Ovary (tissue), 9 donors: ENCODE measurements around the gene RNF126. TPM values are rescaled to one million over a fixed set of nuclear protein-coding genes. Genes with fewer than 3 reads are reported as not detected.
"Not testable (repeated sequence)": the region's sequence is repeated elsewhere in the genome, so short reads cannot be mapped to it uniquely, and the experiment has no call there.

Experiments used
- DNase-seq, 5 donors: peaks; one replicate each; pipeline ENCODE4 v3.0.0-alpha.2; 2019 to 2020
- H3K27ac ChIP-seq, 2 donors: fragments of 200-600 bp; one replicate each; pipeline versions ENCODE4 v1.5.1 to v1.8.0; 2019 to 2022
- H3K27me3 ChIP-seq: fragments of 200-600 bp; one replicate; pipeline ENCODE4 v1.8.0; 2022
- H3K36me3 ChIP-seq: fragments of 200-600 bp; sonication (generic); one replicate; pipeline ENCODE4 v1.5.1; 2019
- H3K4me1 ChIP-seq: one replicate; pipeline ENCODE4 v1.8.1; 2013; ENCODE audit warnings: mild to moderate bottlenecking, moderate library complexity; ENCODE audit not compliant: insufficient read depth
- H3K4me3 ChIP-seq: fragments of 200-600 bp; sonication (generic); one replicate; pipeline ENCODE4 v1.5.1; 2017
- H3K9me3 ChIP-seq, 2 donors: fragments of 200-600 bp in 1 of 2; sonication (generic) in 1 of 2; one replicate each; pipeline versions ENCODE4 v1.5.1 to v1.8.1; 2013 to 2019; ENCODE audit warnings: mild to moderate bottlenecking in 1 of 2, moderate library complexity in 1 of 2
- EP300 ChIP-seq: sonication (generic); formaldehyde crosslinking; IDR thresholded peaks from one replicate; pipeline ENCODE4 v1.6.1; 2017; ENCODE audit warnings: antibody characterized with exemption
- POLR2A ChIP-seq: fragments of 450-650 bp; IDR thresholded peaks from one replicate; pipeline ENCODE4 v1.6.1; 2017; ENCODE audit warnings: antibody characterized with exemption, mild to moderate bottlenecking, moderate library complexity
- WGBS, 3 donors: extraction: QIAGEN DNeasy Blood & Tissue Kit in 1 of 3; methylation state at CpG; one replicate each; pipeline versions ENCODE4 v1.1.5 to v1.1.7; 2013 to 2017; 5-methylcytosine and 5-hydroxymethylcytosine counted together
- intact Hi-C, 4 donors: fragments of 100-400 bp; cut with DNase I; formaldehyde crosslinking; loops; one replicate each; pipeline versions ENCODE4 v1.11.0 to v1.15.1; 2022 to 2023
- polyA plus RNA-seq, 2 donors: library from polyadenylated mRNA; stranded (reverse); fragments of 200-250 nt in 1 of 2; fragments of 350-450 nt in 1 of 2; fragmentation: Illumina TruSeq in 1 of 2; extraction: RNeasy Lipid Tissue Mini Kit (QIAGEN cat#74804) in 1 of 2; gene quantifications; one replicate each; pipeline ENCODE4 v1.2.3, GENCODE V29; 2013 to 2014
- total RNA-seq, 7 donors: library from RNA; depleted of rRNA in 2 of 7; stranded (reverse); fragments of >200 nt in 2 of 7; fragmentation: NEBNext Ultra II Directional in 3 of 7; extraction: Animal tissue kit (Norgen Biotek cat#: 25700) in 3 of 7; gene quantifications; one replicate each; pipeline versions ENCODE4 v1.1.0 to v1.2.4, GENCODE V29; 2016 to 2023
- TF ChIP-seq, protein P1 (sequence below), 3 donors: fragments of 450-650 bp in 2 of 3; fragments of 200-600 bp in 1 of 3; IDR thresholded peaks; one replicate each; pipeline versions ENCODE4 v1.5.1 to v1.8.0; 2016 to 2022; ENCODE audit warnings: antibody characterized with exemption in 3 of 3, mild to moderate bottlenecking in 1 of 3
- donor health status: DM: no; HTN: no; CAD: no; lungs with moderate emphysema.
- donor health status: DM: no; HTN: no; CAD: no.
- donor health status: Bipolar disorder and iron deficiency.
- donor health status: DM: yes; HTN: yes; CAD: no.
- donor health status: DM: no; HTN: no; CAD: no.
- donor health status: DM: yes; HTN: yes; CAD: no.

The RNF126 gene
- total and polyA plus RNA-seq, 9 donors: 1.5 to 52.2 (median 32.2) TPM

- H3K4me3 ChIP-seq: no peak overlapping the region
- H3K36me3 ChIP-seq: no peaks in the 10 kb centered on the region
- H3K27me3 ChIP-seq: no peaks in the 10 kb centered on the region
- H3K4me1 ChIP-seq: no peaks in the 10 kb centered on the region
- DNase-seq: no peak
- H3K27ac ChIP-seq: no peak overlapping the region
- WGBS, 3 donors: 22 to 37% (median 25%) methylated on average over 4 of the region's 4 CpGs
- TF ChIP-seq POLR2A (no peak), EP300 (no peak)
- TF ChIP-seq, protein P1, sequence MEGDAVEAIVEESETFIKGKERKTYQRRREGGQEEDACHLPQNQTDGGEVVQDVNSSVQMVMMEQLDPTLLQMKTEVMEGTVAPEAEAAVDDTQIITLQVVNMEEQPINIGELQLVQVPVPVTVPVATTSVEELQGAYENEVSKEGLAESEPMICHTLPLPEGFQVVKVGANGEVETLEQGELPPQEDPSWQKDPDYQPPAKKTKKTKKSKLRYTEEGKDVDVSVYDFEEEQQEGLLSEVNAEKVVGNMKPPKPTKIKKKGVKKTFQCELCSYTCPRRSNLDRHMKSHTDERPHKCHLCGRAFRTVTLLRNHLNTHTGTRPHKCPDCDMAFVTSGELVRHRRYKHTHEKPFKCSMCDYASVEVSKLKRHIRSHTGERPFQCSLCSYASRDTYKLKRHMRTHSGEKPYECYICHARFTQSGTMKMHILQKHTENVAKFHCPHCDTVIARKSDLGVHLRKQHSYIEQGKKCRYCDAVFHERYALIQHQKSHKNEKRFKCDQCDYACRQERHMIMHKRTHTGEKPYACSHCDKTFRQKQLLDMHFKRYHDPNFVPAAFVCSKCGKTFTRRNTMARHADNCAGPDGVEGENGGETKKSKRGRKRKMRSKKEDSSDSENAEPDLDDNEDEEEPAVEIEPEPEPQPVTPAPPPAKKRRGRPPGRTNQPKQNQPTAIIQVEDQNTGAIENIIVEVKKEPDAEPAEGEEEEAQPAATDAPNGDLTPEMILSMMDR (IDR thresholded peaks at IDR 0.05): no peak
- intact Hi-C loops: no loop called here
- H3K9me3 ChIP-seq: no peaks in the 10 kb centered on the region
Measured at GRCh38 chr19:703329-703650, 40.3 kb upstream of the RNF126 start.

GRCh38 chr19:702847-703246 is 39.8 kb upstream of the RNF126 start:
- H3K27ac ChIP-seq, H3K36me3 ChIP-seq, H3K4me3 ChIP-seq, H3K9me3 ChIP-seq, DNase-seq, intact Hi-C loops, H3K4me1 ChIP-seq, H3K27me3 ChIP-seq: not testable (repeated sequence)
- 61 to 73% (median 67%) methylated on average over 6 of the region's 6 CpGs for WGBS, 3 donors

DNA sequence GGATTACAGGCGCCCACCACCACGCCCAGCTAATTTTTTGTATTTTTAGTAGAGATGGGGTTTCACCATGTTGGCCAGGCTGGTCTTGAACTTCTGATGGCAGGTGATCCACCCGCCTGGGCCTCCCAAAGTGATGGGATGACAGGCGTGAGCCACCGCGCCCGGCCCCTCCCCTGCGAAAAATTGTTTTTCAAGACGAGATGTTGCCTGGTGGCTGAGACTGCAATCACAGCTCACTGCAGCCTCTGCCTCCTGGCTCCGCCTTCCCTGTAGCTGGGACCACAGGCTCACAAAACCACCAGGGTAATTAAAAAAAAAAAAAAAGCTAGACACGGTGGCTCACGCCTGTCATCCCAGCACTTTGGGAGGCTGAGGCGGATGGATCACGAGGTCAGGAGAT is 36.9 kb upstream of the RNF126 start:
- DNase-seq: peak in 1 of 5 donors; percentile 36
- H3K9me3 ChIP-seq, H3K36me3 ChIP-seq, H3K27ac ChIP-seq, intact Hi-C loops, H3K4me1 ChIP-seq, H3K27me3 ChIP-seq, H3K4me3 ChIP-seq: not testable (repeated sequence)
- 74 to 83% (median 77%) methylated on average over 14 of the region's 14 CpGs for WGBS, 3 donors

DNA sequence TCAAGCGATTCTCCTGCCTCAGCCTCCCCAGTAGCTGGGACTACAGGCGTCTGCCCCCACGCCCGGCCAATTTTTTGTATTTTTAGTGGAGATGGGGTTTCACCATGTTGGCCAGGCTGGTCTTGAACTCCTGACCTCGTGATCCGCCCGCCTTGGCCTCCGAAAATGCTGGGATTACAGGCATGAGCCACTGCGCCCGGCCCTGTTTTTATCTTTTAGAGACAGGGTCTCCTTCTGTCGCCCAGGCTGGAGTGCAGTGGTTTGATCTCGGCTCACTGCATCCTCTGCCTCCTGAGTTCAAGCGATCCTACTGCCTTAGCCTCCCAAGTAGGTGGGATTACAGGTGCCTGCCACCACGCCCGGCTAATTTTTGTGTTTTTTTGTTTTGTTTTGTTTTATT is 35.5 kb upstream of the RNF126 start:
- intact Hi-C loops, H3K27me3 ChIP-seq, H3K4me3 ChIP-seq, H3K36me3 ChIP-seq, DNase-seq, H3K9me3 ChIP-seq, H3K4me1 ChIP-seq, H3K27ac ChIP-seq: not testable (repeated sequence)
- WGBS, 3 donors: 91 to 95% (median 91%) methylated on average over 15 of the region's 15 CpGs

DNA sequence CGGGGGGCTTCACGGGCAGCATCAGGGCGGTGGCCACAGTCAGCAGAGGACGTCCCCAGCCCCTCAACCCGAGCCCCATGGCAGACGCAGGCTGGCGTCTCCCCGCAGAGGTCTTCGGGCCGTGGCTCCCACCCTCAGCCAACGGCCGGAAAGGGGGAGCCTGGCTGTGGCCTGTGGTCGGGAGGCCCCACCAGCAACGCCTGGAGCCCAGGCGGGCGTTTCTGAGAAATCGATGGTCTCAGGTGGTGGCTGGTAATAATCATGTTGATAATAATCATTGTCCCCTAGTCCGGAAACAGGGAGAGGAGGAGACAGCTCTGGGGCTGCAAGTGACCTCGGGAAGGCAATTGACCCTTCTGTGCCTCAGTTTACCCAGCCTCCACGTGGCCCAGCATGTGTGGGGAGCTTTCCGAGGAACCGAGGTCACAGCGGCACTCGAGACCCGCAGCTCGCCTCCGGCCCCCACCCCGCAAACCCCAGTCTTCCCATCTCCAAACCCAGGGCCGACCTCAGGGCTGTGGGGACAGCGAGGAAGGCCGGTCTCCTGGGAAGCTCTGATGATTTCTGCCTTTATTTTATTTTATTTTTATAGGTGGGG is 32.4 kb upstream of the RNF126 start, which contains the start of gene PRSS57:
Gene PRSS57 (minus strand): TSS at position 101 of the 598 bp plus-strand sequence. CDS start 22 bp downstream, at position 79.
- H3K36me3 ChIP-seq: no peaks in the 10 kb centered on the region
- intact Hi-C loops: no loop called here
- no peak within 1 kb of the TSS for H3K4me3 ChIP-seq
- H3K4me1 ChIP-seq: no peaks in the 10 kb centered on the region
- TF ChIP-seq, protein P1 (IDR thresholded peaks at IDR 0.05): no peak
- TF ChIP-seq EP300: no peak
- no peak for TF ChIP-seq POLR2A
- no peaks in the 10 kb centered on the region for H3K27me3 ChIP-seq
- H3K27ac ChIP-seq: no peak within 1 kb of the TSS
- no peaks in the 10 kb centered on the region for H3K9me3 ChIP-seq
- 53 to 66% (median 59%) methylated on average over 30 to 31 of the region's 31 CpGs for WGBS, 3 donors
- DNase-seq: no peak

- WGBS, 3 donors: 34 to 40% (median 38%) methylated on average over 40 to 41 of the region's 41 CpGs
- intact Hi-C loops: no loop called here
- Histone ChIP-seq H3K4me1 (no peaks in the 10 kb centered on the region), H3K36me3 (no peaks in the 10 kb centered on the region), H3K4me3 (no peak overlapping the region), H3K9me3 (no peaks in the 10 kb centered on the region), H3K27ac (no peak overlapping the region), H3K27me3 (no peaks in the 10 kb centered on the region)
- no peak for DNase-seq
- TF ChIP-seq POLR2A (no peak), EP300 (no peak)
- TF ChIP-seq, protein P1 (IDR thresholded peaks at IDR 0.05): no peak
Measured at GRCh38 chr19:694481-695351, 31.7 kb upstream of the RNF126 start.
